IPS DF 6.9 (cell line): Measurements from ENCODE around the gene ATIC.
"Not testable (repeated sequence)": the region's sequence is repeated elsewhere in the genome, so short reads cannot be mapped to it uniquely, and the experiment has no call there.

Source experiments
- DNase-seq: peaks from one replicate; pipeline ENCODE4 v3.0.0-alpha.2; 2013; ENCODE audit warnings: low read depth, low spot score
- H3K27ac ChIP-seq: one replicate; pipeline ENCODE4 v1.5.1; 2013; ENCODE audit warnings: low read length, control low read depth
- H3K27me3 ChIP-seq: 2 replicates; pipeline ENCODE4 v1.6.1; 2013; ENCODE audit warnings: mild to moderate bottlenecking, low read length; ENCODE audit not compliant: control insufficient read depth, insufficient read depth
- H3K36me3 ChIP-seq: 2 replicates; pipeline ENCODE4 v1.6.1; 2013; ENCODE audit warnings: low read length; ENCODE audit not compliant: control insufficient read depth, insufficient read depth
- H3K4me1 ChIP-seq: 2 replicates; pipeline ENCODE4 v1.6.1; 2013; ENCODE audit warnings: low read length; ENCODE audit not compliant: control insufficient read depth, insufficient read depth
- H3K4me3 ChIP-seq: 2 replicates; pipeline ENCODE4 v1.5.1; 2013; ENCODE audit warnings: mild to moderate bottlenecking, low read length
- H3K9me3 ChIP-seq: 2 replicates; pipeline ENCODE4 v1.6.1; 2013; ENCODE audit warnings: low read length, inconsistent platforms; ENCODE audit not compliant: control insufficient read depth, insufficient read depth
- WGBS: extraction: QIAGEN DNeasy Blood & Tissue Kit; methylation state at CpG from one replicate; pipeline ENCODE4 v1.1.7; 2013; ENCODE audit warnings: mixed read lengths, missing lambda C conversion rate; ENCODE audit not compliant: insufficient read length, insufficient coverage; 5-methylcytosine and 5-hydroxymethylcytosine counted together

ATIC gene

DNA sequence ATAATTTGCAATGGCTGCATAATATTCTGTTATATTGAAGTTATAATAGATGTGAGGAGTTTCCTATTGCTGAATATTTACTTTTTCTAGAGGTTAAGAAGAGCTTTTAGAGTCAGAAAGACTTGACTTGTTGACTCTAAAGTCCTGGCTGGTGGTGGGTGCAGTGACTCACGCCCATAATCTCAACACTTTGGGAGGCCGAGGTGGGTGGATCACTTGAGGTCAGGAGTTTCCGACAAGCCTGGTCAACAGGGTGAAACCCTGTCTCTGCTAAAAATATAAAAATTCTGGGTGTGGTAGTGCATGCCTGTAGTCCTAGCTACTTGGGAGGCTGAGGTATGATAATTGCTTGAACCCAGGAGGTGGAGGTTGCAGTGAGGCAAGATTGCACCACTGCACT lies 33.9 kb upstream of the ATIC start:
- no peaks in the 10 kb centered on the region for H3K4me1 ChIP-seq
- no CpG with 5 or more reads among the region's 3 CpGs for WGBS
- no peak for DNase-seq
- no peaks in the 10 kb centered on the region for H3K27me3 ChIP-seq
- no peaks in the 10 kb centered on the region for H3K9me3 ChIP-seq
- no peak overlapping the region for H3K27ac ChIP-seq
- no peak overlapping the region for H3K4me3 ChIP-seq
- no peaks in the 10 kb centered on the region for H3K36me3 ChIP-seq

DNA sequence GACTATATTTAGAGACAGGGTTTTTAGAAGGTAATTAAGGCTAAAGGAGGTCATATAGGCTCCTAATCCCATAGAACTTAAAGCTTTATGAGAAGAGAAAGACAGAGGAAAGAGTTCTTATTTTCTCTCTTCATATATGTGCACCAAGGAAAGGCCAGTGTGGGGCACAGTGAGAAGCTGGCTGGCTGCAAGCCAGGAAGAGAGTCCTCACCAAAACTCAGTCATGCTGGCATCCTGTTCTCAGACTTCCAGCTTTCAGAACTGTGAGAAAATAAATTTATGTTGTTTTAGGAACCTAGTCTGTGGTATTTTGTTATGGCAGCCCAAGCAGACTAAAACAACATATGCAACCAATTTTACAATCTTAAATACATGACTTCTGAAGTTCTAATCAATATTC lies 31.5 kb upstream of the ATIC start:
- no peaks in the 10 kb centered on the region for H3K9me3 ChIP-seq
- H3K27me3 ChIP-seq, result no peaks in the 10 kb centered on the region
- no peak overlapping the region for H3K27ac ChIP-seq
- no peaks in the 10 kb centered on the region for H3K4me1 ChIP-seq
- DNase-seq, result no peak
- no peaks in the 10 kb centered on the region for H3K36me3 ChIP-seq
- H3K4me3 ChIP-seq, result no peak overlapping the region

DNA sequence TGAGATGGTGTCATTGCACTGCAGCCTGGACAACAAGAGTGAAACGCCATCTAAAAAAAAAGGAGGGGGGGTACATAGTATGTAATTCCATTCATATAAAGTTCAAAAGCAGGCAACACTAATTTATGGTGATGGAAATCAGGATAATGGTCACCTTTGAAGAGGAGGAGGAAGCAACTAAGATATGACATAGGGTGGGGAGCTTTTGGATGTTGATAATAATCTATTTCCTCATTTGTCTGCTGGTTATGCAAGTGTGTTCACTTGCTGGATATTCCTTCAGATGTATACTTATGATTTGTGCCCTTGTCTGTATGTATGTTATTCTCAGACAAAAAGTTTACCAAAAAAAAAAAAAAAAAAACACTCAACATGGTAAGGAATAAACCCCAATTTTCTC lies 28.6 kb upstream of the ATIC start:
- Histone ChIP-seq H3K4me3 (no peak overlapping the region), H3K36me3 (no peaks in the 10 kb centered on the region), H3K27ac (no peak overlapping the region), H3K27me3 (no peaks in the 10 kb centered on the region), H3K4me1 (no peaks in the 10 kb centered on the region), H3K9me3 (no peaks in the 10 kb centered on the region)
- no CpG with 5 or more reads among the region's 1 CpG for WGBS
- no peak for DNase-seq

DNA sequence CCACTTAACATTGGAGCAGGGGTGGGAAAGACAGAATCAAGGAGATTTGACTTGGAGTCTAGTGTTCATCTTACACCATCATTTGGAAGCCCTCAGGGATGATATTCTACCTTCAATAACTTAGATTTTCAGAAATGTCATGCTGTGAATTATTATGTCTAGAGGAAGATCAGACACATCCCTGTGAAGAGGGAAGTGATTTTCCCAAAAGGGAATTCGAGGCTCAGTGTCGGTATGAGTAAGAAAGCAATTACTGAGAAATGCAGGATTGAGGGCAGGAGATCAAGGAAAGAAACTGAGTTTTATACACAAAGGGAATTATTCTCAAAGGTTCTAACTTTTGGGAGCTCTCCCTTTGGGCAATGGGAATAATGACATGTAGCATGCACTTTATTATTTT lies 25.6 kb upstream of the ATIC start:
- Histone ChIP-seq H3K36me3 (no peaks in the 10 kb centered on the region), H3K27me3 (no peaks in the 10 kb centered on the region), H3K27ac (no peak overlapping the region), H3K4me3 (no peak overlapping the region), H3K9me3 (no peaks in the 10 kb centered on the region), H3K4me1 (no peaks in the 10 kb centered on the region)
- no peak for DNase-seq
- no CpG with 5 or more reads among the region's 2 CpGs for WGBS

DNA sequence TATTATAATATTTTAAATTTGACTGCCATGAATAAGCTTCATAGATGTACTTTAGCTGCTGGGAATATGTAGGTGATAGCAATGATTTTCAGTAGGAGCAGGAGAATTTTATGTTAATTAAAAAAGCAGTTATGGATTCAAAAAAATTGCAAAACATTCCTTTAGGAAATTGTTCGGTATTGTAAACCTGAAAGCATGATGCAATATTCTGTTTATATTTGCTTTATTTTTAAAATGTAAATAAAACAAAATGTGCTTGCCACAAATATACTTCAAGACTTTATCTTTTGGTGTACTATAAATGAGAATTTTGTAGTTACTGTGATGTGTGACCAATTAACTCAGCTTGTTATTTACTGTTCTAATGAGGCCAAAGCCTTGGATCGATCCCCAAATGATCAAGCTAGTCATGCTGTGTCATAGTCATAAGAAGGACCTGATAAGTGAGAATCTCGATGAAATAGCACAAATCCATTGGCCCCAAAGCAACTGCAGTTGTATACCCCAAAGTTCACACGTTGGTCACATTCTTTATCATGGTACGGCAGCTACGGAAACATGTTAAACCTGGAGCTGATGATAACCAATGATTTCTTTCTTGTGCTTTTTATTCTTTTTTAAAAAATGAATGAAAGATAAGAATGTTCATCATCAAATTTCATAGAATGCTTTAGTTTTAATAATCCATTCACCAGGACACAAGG lies 23.6 kb upstream of the ATIC start:
- Histone ChIP-seq H3K27me3 (no peaks in the 10 kb centered on the region), H3K27ac (no peak overlapping the region), H3K36me3 (no peaks in the 10 kb centered on the region), H3K4me1 (no peaks in the 10 kb centered on the region), H3K9me3 (no peaks in the 10 kb centered on the region), H3K4me3 (no peak overlapping the region)
- DNase-seq, result no peak
- no CpG with 5 or more reads among the region's 6 CpGs for WGBS

DNA sequence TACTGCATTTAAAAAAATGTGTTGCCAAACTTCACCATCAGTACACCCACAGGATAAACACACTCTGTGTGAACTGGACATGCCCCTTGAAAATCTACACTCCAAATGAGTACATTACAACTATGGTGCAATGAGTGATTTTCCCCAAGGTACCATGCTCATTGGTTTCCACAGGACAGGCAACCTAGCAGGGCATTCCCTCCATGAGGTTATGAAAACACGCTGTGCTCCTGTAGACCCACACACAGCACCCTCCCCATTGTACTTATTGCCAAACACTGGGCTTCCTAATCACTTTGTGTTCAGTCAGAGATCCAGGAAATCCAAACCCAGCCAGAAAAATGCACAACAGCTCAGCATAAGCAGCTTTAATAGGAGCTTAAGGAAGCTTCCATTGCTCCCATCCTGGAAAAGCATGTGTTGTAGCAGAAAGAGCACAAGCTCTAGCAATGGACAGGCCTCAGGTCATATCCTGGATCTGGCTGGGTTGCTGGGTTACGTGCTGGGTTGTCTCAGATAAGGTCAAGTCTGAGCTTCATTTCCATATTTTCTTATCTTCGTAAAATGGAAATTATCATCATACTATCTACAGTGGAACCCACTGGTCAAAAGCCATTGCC lies 20.8 kb upstream of the ATIC start:
- Histone ChIP-seq H3K4me3 (no peak overlapping the region), H3K27me3 (no peaks in the 10 kb centered on the region), H3K4me1 (no peaks in the 10 kb centered on the region), H3K27ac (no peak overlapping the region), H3K36me3 (no peaks in the 10 kb centered on the region), H3K9me3 (no peaks in the 10 kb centered on the region)
- no CpG with 5 or more reads among the region's 3 CpGs for WGBS
- no peak for DNase-seq

DNA sequence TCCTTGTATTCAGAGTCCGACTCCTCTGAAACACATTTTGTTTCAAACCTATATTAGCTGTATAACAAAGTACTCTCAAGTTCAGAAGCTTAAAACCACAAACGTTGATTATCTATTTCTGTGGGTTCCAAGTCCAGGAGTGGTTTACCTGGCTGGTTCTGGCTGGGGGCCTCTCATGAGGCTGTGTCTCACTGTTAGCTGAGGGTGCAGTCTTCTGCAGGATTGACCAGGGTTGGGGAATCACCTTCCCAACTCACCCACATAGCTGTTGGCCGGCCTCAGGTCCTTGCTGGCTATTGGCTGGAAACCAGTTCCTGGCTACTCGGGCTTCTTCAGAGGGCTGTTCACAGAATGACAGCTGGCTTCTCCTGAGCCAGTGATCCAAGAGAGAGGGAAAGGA lies 18.0 kb upstream of the ATIC start:
- no peak for DNase-seq
- Histone ChIP-seq H3K27me3 (no peaks in the 10 kb centered on the region), H3K27ac (no peak overlapping the region), H3K4me1 (no peaks in the 10 kb centered on the region), H3K9me3 (no peaks in the 10 kb centered on the region), H3K4me3 (no peak overlapping the region), H3K36me3 (no peaks in the 10 kb centered on the region)
- WGBS, result no CpG with 5 or more reads among the region's 4 CpGs

DNA sequence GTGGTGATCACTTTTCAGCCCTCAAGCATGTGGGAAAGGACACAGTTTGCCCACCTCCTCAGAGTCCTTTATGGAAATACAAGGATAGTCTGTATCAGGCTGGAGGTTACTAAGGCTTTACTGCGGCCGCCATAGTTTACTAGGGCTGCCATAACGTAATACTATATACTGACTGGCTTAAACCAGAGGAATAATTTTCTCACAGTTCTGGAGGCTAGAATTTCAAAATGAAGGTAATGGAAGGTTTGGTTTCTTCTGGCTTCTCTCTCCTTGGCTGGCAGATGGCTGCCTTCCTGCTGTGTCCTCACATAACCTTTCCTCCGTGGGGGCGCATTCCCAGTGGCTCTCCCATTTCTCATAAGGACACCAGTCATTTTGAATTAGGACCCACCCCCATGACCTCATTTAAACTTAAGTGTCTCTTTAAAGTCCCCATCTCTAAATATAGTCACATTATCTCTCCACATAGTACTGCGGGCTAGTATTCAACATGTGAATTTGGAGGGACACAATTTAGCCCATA lies 12.5 kb upstream of the ATIC start:
- no peak overlapping the region for H3K4me3 ChIP-seq
- no peaks in the 10 kb centered on the region for H3K36me3 ChIP-seq
- H3K27ac ChIP-seq, result no peak overlapping the region
- H3K27me3 ChIP-seq, result no peaks in the 10 kb centered on the region
- no peaks in the 10 kb centered on the region for H3K9me3 ChIP-seq
- no peaks in the 10 kb centered on the region for H3K4me1 ChIP-seq
- no CpG with 5 or more reads among the region's 6 CpGs for WGBS
- no peak for DNase-seq

DNA sequence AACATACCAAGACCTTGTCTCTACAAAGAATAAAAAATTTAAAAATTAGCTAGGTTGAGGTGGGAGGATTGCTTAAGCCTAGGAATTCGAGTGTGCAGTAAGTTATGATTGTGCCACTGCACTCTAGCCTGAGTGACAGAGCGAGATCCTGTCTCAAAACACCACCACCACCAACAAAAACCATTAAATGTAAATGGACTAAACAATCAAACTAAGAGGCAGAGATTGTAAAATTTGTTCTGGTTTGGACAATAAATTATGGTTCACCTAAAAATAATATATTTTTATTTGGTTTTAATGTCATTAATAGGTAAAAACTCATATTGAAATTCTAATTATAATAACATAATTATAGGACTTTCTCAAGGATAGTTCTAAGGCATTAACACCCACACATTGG lies 9.9 kb upstream of the ATIC start:
- H3K36me3 ChIP-seq, result no peaks in the 10 kb centered on the region
- WGBS, result no CpG with 5 or more reads among the region's 2 CpGs
- no peaks in the 10 kb centered on the region; the same call in 1 of the 2 replicates for H3K9me3 ChIP-seq
- no peak overlapping the region for H3K4me3 ChIP-seq
- no peak overlapping the region for H3K27ac ChIP-seq
- H3K4me1 ChIP-seq, result no peaks in the 10 kb centered on the region
- no peak for DNase-seq
- no peaks in the 10 kb centered on the region for H3K27me3 ChIP-seq

DNA sequence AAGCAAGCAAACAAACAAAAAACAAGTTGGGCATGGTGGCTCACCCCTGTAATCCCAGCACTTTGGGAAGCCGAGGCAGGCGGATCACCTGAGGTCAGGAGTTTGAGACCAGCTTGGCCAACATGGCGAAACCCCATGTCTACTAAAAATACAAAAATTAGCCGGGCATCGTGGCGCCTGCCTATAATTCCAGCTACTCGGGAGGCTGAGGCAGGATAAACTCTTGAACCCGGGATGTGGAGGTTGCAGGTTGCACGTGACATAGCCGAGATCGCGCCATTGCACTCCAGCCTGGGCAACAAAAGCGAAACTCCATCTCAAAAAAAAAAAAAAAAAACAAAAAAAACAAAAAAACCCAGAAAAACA lies 617 bp upstream of the ATIC start:
- H3K27me3 ChIP-seq, H3K4me1 ChIP-seq, H3K4me3 ChIP-seq, DNase-seq, H3K36me3 ChIP-seq, H3K9me3 ChIP-seq, H3K27ac ChIP-seq: not testable (repeated sequence)
- WGBS, result no CpG with 5 or more reads among the region's 13 CpGs

DNA sequence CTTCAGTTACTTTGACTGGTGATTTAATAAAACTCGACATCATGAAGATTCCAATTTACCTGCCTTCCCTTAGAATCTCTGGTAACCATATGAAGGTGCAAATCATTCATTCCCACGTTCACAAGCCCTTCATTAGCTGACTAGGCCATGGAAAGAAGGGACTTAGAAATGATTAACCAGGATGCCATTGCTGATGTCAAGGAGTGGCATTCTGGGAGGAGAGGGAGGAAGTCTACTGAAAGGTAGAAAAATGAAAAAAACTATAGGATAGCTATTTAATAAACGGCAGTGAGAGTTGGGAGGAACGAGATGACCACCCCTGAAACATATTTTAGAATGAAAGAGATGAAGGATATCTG lies 1.4 kb downstream of the ATIC start:
- no peak for DNase-seq
- no peaks in the 10 kb centered on the region for H3K4me1 ChIP-seq
- H3K4me3 ChIP-seq, result no peak overlapping the region
- H3K27ac ChIP-seq, result no peak overlapping the region
- H3K36me3 ChIP-seq, result no peaks in the 10 kb centered on the region; the same call in 1 of the 2 replicates
- H3K27me3 ChIP-seq, result no peaks in the 10 kb centered on the region
- no peaks in the 10 kb centered on the region for H3K9me3 ChIP-seq
- WGBS, result no CpG with 5 or more reads among the region's 4 CpGs
